Breast epithelium (tissue), 4 donors: ENCODE measurements around the gene PRDM11. TPM values are rescaled to one million over a fixed set of nuclear protein-coding genes. Genes with fewer than 3 reads are reported as not detected.

Source experiments
- DNase-seq, 2 donors: peaks; one replicate each; pipeline ENCODE4 v3.0.0-alpha.2; 2019; ENCODE audit warnings: low spot score in 2 of 2
- H3K27ac ChIP-seq, 2 donors: fragments of 200-600 bp; sonication (generic) in 1 of 2; one replicate each; pipeline ENCODE4 v1.5.1; 2016 to 2019; ENCODE audit warnings: mild to moderate bottlenecking in 1 of 2
- H3K27me3 ChIP-seq, 2 donors: fragments of 200-600 bp; sonication (generic) in 1 of 2; one replicate each; pipeline versions ENCODE4 v1.5.1 to v1.6.0; 2017 to 2019; ENCODE audit warnings: control low read depth in 1 of 2, mild to moderate bottlenecking in 1 of 2
- H3K36me3 ChIP-seq: fragments of 200-600 bp; one replicate; pipeline ENCODE4 v1.5.1; 2019
- H3K4me1 ChIP-seq, 2 donors: fragments of 200-600 bp; sonication (generic); one replicate each; pipeline ENCODE4 v1.5.1; 2016 to 2019; ENCODE audit warnings: control low read depth in 1 of 2
- H3K4me3 ChIP-seq, 3 donors: fragments of 200-600 bp; sonication (generic); 1 replicate in 2 of 3; 2 replicates in 1 of 3; pipeline ENCODE4 v1.5.1; 2016 to 2019; ENCODE audit warnings: mild to moderate bottlenecking in 3 of 3, moderate library complexity in 2 of 3
- H3K9me3 ChIP-seq, 2 donors: fragments of 200-600 bp; sonication (generic) in 1 of 2; one replicate each; pipeline ENCODE4 v1.5.1; 2016 to 2019; ENCODE audit warnings: control low read depth in 1 of 2
- CTCF ChIP-seq, 3 donors: fragments of 450-650 bp; IDR thresholded peaks; one replicate each; pipeline ENCODE4 v1.5.1; 2016 to 2017; ENCODE audit warnings: antibody characterized with exemption in 3 of 3, mild to moderate bottlenecking in 3 of 3, moderate library complexity in 3 of 3
- POLR2A ChIP-seq: fragments of 450-650 bp; IDR thresholded peaks from one replicate; pipeline ENCODE4 v1.6.1; 2016; ENCODE audit warnings: antibody characterized with exemption, mild to moderate bottlenecking, moderate library complexity
- POLR2AphosphoS5 ChIP-seq, 3 donors: sonication (generic); formaldehyde crosslinking; IDR thresholded peaks; one replicate each; pipeline ENCODE4 v1.6.1; 2017; ENCODE audit warnings: antibody characterized with exemption in 3 of 3
- intact Hi-C: fragments of 100-400 bp; cut with DNase I; formaldehyde crosslinking; loops from one replicate; pipeline ENCODE4 v1.15.1; 2023; ENCODE audit warnings: low total_unique reads
- total RNA-seq, 3 donors: library from RNA; depleted of rRNA; stranded (reverse); fragments of >200 nt; gene quantifications; one replicate each; pipeline ENCODE4 v1.1.0, GENCODE V29; 2016

PRDM11 gene
- total RNA-seq, 3 donors from 2014 or later: 6.9 to 10.9 (median 10.8) TPM

- no peak for TF ChIP-seq POLR2A
- Histone ChIP-seq H3K27ac (no peak overlapping the region), H3K4me1 (no peaks in the 10 kb centered on the region)
Observed at GRCh38 chr11:45273509-45273908, 127.1 kb downstream of the PRDM11 start.

GRCh38 chr11:45274206-45274605 is 127.8 kb downstream of the PRDM11 start:
- no peak for DNase-seq
- no peak for TF ChIP-seq POLR2A
- TF ChIP-seq CTCF (IDR thresholded peaks at IDR 0.05): no peak
- TF ChIP-seq POLR2AphosphoS5 (IDR thresholded peaks at IDR 0.05): no peak
- H3K27ac ChIP-seq: no peak overlapping the region
- intact Hi-C loops: no loop called here
- no peaks in the 10 kb centered on the region for H3K27me3 ChIP-seq
- no peak overlapping the region for H3K4me3 ChIP-seq
- H3K9me3 ChIP-seq: no peaks in the 10 kb centered on the region
- H3K4me1 ChIP-seq: no peaks in the 10 kb centered on the region
- no peaks in the 10 kb centered on the region for H3K36me3 ChIP-seq

More at GRCh38 chr11:45273509-45273908, 127.1 kb downstream of the PRDM11 start:
- DNase-seq: no peak
- Histone ChIP-seq H3K9me3 (no peaks in the 10 kb centered on the region), H3K36me3 (no peaks in the 10 kb centered on the region), H3K4me3 (no peak overlapping the region), H3K27me3 (no peaks in the 10 kb centered on the region)
- intact Hi-C loops: no loop called here

- H3K36me3 ChIP-seq: no peaks in the 10 kb centered on the region
- no peak for TF ChIP-seq POLR2AphosphoS5 (IDR thresholded peaks at IDR 0.05)
- no peak for TF ChIP-seq POLR2A
- no peak for TF ChIP-seq CTCF (IDR thresholded peaks at IDR 0.05)
- intact Hi-C loops: no loop called here
- H3K4me1 ChIP-seq: no peaks in the 10 kb centered on the region
- no peak overlapping the region for H3K27ac ChIP-seq
- no peaks in the 10 kb centered on the region for H3K9me3 ChIP-seq
- H3K4me3 ChIP-seq: no peak overlapping the region
- DNase-seq: no peak
- no peaks in the 10 kb centered on the region for H3K27me3 ChIP-seq
Observed at GRCh38 chr11:45275828-45276227, 129.4 kb downstream of the PRDM11 start.

- Histone ChIP-seq H3K36me3 (no peaks in the 10 kb centered on the region), H3K4me1 (no peaks in the 10 kb centered on the region), H3K27me3 (no peaks in the 10 kb centered on the region), H3K9me3 (no peaks in the 10 kb centered on the region), H3K4me3 (no peak overlapping the region), H3K27ac (no peak overlapping the region)
- TF ChIP-seq POLR2AphosphoS5 (IDR thresholded peaks at IDR 0.05): no peak
- no peak for TF ChIP-seq CTCF (IDR thresholded peaks at IDR 0.05)
- no peak for TF ChIP-seq POLR2A
- intact Hi-C loops: no loop called here
- DNase-seq: no peak
Observed at GRCh38 chr11:45278714-45279113, 132.3 kb downstream of the PRDM11 start.

GRCh38 chr11:45279645-45280044 is 133.2 kb downstream of the PRDM11 start:
- TF ChIP-seq POLR2A (no peak), CTCF (IDR thresholded peaks at IDR 0.05) (no peak), POLR2AphosphoS5 (IDR thresholded peaks at IDR 0.05) (no peak)
- no peak overlapping the region for H3K4me3 ChIP-seq
- DNase-seq: no peak
- no peak overlapping the region for H3K27ac ChIP-seq
- intact Hi-C loops: no loop called here
- no peaks in the 10 kb centered on the region for H3K4me1 ChIP-seq
- H3K9me3 ChIP-seq: no peaks in the 10 kb centered on the region
- peaks cover 0 to 3% of the 10 kb centered on the region in 2 donors for H3K27me3 ChIP-seq
- H3K36me3 ChIP-seq: no peaks in the 10 kb centered on the region

GRCh38 chr11:45280449-45280848 is 134.0 kb downstream of the PRDM11 start:
- Histone ChIP-seq H3K4me3 (no peak overlapping the region), H3K27ac (no peak overlapping the region), H3K27me3 (peaks cover 0 to 11% of the 10 kb centered on the region in 2 donors), H3K9me3 (no peaks in the 10 kb centered on the region), H3K4me1 (no peaks in the 10 kb centered on the region), H3K36me3 (no peaks in the 10 kb centered on the region)
- TF ChIP-seq POLR2AphosphoS5 (IDR thresholded peaks at IDR 0.05): no peak
- no peak for DNase-seq
- intact Hi-C loops: no loop called here
